ENCODE measurements around the gene TOP2A.

GRCh38 chr17:40453881-40454612 lies 36.4 kb upstream of the TOP2A start:
- no peak for TF ChIP-seq SMC3 (conservative IDR thresholded peaks at IDR 0.05; ENCODE audit: poor library complexity)
- TF ChIP-seq CTCF (IDR thresholded peaks at IDR 0.05; ENCODE audit: poor library complexity, severe bottlenecking): no peak

Measured in neural cell (in vitro differentiated cells).